Breast epithelium (tissue), 4 donors: ENCODE data around the gene TNS1. TPM values are rescaled to one million over a fixed set of nuclear protein-coding genes. Genes with fewer than 3 reads are reported as not detected.

Source experiments
- DNase-seq, 2 donors: peaks; one replicate each; pipeline ENCODE4 v3.0.0-alpha.2; 2019; ENCODE audit warnings: low spot score in 2 of 2
- H3K27ac ChIP-seq, 2 donors: fragments of 200-600 bp; sonication (generic) in 1 of 2; one replicate each; pipeline ENCODE4 v1.5.1; 2016 to 2019; ENCODE audit warnings: mild to moderate bottlenecking in 1 of 2
- H3K27me3 ChIP-seq, 2 donors: fragments of 200-600 bp; sonication (generic) in 1 of 2; one replicate each; pipeline versions ENCODE4 v1.5.1 to v1.6.0; 2017 to 2019; ENCODE audit warnings: control low read depth in 1 of 2, mild to moderate bottlenecking in 1 of 2
- H3K36me3 ChIP-seq: fragments of 200-600 bp; one replicate; pipeline ENCODE4 v1.5.1; 2019
- H3K4me1 ChIP-seq, 2 donors: fragments of 200-600 bp; sonication (generic); one replicate each; pipeline ENCODE4 v1.5.1; 2016 to 2019; ENCODE audit warnings: control low read depth in 1 of 2
- H3K4me3 ChIP-seq, 3 donors: fragments of 200-600 bp; sonication (generic); 1 replicate in 2 of 3; 2 replicates in 1 of 3; pipeline ENCODE4 v1.5.1; 2016 to 2019; ENCODE audit warnings: mild to moderate bottlenecking in 3 of 3, moderate library complexity in 2 of 3
- H3K9me3 ChIP-seq, 2 donors: fragments of 200-600 bp; sonication (generic) in 1 of 2; one replicate each; pipeline ENCODE4 v1.5.1; 2016 to 2019; ENCODE audit warnings: control low read depth in 1 of 2
- CTCF ChIP-seq, 3 donors: fragments of 450-650 bp; IDR thresholded peaks; one replicate each; pipeline ENCODE4 v1.5.1; 2016 to 2017; ENCODE audit warnings: antibody characterized with exemption in 3 of 3, mild to moderate bottlenecking in 3 of 3, moderate library complexity in 3 of 3
- POLR2A ChIP-seq: fragments of 450-650 bp; IDR thresholded peaks from one replicate; pipeline ENCODE4 v1.6.1; 2016; ENCODE audit warnings: antibody characterized with exemption, mild to moderate bottlenecking, moderate library complexity
- POLR2AphosphoS5 ChIP-seq, 3 donors: sonication (generic); formaldehyde crosslinking; IDR thresholded peaks; one replicate each; pipeline ENCODE4 v1.6.1; 2017; ENCODE audit warnings: antibody characterized with exemption in 3 of 3
- intact Hi-C: fragments of 100-400 bp; cut with DNase I; formaldehyde crosslinking; loops from one replicate; pipeline ENCODE4 v1.15.1; 2023; ENCODE audit warnings: low total_unique reads
- total RNA-seq, 3 donors: library from RNA; depleted of rRNA; stranded (reverse); fragments of >200 nt; gene quantifications; one replicate each; pipeline ENCODE4 v1.1.0, GENCODE V29; 2016

Gene TNS1
- total RNA-seq, 3 donors from 2014 or later = 141 to 577 (median 154) TPM

DNA sequence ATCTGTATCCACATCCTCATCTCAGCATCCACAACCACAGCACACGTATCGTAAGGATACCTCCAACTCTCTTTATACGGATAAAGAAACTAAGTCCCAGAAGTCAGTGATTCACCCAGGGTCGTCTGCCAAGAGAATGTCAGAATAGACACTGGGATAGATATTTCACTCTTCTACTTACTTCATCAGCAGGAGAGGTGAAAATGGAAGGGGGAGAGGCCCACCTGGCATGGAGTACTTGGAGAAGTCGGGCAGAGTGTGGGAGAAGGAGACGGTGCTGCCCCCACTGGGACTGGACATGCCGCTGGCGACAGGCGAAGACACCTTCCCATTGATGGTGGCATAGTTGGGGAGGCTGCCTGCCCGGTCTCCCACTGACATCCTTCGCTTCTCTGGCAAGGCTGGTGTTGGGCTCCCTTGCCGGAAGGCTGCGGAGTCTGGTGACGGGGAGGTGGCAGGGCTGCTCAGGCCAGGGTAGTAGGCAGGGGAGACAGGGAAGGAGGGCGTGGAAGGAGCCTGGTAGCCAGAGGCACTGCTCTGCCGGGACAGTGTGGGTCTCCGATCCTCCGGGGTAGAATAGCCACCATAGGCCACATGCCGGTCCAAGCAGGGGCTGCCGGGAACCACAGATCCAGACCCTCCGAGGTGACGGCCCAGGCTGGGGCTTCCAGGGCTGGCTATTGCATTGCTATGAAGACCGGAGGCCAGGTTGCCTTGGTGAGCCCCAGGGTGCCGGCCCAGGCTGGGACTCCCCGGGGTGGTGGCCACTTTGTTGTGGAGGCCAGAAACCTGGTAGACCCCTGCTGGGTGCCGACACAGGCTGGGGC lies 185.1 kb downstream of the TNS1 start:
- no peak for DNase-seq
- TF ChIP-seq CTCF (IDR thresholded peaks at IDR 0.05) (no peak), POLR2A (no peak), POLR2AphosphoS5 (IDR thresholded peaks at IDR 0.05) (no peak)
- Histone ChIP-seq H3K27ac (peak overlapping the region; percentile 52 to 57), H3K4me3 (no peak overlapping the region), H3K9me3 (no peaks in the 10 kb centered on the region), H3K27me3 (no peaks in the 10 kb centered on the region), H3K4me1 (no peaks in the 10 kb centered on the region), H3K36me3 (peaks cover 16% of the 10 kb centered on the region)
- intact Hi-C loops = no loop called here

DNA sequence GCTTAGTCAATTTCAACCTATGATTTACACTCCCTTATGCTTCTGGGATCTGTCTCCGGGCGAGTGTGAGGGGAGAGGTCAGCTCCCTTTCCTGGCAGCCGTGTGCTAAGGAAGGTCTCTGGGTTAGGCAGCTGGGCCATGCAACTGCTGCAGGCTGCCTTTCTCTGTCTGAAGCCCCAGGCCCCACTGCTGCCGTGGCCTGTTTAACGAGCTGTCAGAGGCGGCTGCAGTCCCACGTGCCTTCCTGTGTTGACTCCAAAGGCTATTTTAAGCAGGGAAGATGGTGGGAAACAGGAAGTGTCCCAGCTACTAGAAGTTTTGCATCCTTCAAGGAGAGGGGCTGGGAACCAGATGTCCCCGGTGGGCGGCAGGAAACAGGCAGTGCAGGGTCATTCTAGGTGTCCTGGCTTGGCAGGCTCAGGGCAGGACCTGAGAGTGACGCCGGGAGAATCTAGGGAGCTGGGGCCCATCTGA lies 186.4 kb downstream of the TNS1 start:
- no peak for DNase-seq
- intact Hi-C loops = no loop called here
- Histone ChIP-seq H3K9me3 (no peaks in the 10 kb centered on the region), H3K27me3 (no peaks in the 10 kb centered on the region), H3K4me1 (no peaks in the 10 kb centered on the region), H3K36me3 (peaks cover 25% of the 10 kb centered on the region), H3K27ac (peak overlapping the region; percentile 52 to 57), H3K4me3 (no peak overlapping the region)
- TF ChIP-seq POLR2AphosphoS5 (IDR thresholded peaks at IDR 0.05) (peak in 1 of 3 donors; percentile 40), POLR2A (no peak)

DNA sequence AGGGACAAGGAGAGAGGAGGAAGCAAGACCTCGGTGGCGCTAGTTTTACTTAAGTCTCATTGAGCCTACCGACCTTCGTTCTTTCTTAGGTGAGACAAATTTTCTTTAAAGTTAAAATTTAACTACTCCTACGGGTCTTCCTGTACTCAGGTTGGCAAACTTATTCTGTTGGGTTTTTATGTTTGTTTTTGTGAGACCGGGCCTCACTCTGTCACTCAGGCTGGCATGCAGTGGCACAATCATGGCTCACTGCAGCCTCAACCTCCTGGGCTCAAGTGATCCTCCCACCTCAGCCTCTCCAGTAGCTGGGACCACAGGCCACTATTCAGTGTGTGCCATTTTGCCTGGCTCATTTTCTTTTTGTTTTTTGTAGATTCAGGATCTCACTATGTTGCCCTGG lies 189.0 kb downstream of the TNS1 start:
- Histone ChIP-seq H3K36me3 (peaks cover 32% of the 10 kb centered on the region), H3K27me3 (no peaks in the 10 kb centered on the region), H3K4me1 (no peaks in the 10 kb centered on the region), H3K27ac (no peak overlapping the region), H3K9me3 (no peaks in the 10 kb centered on the region), H3K4me3 (no peak overlapping the region)
- TF ChIP-seq POLR2A (no peak), CTCF (IDR thresholded peaks at IDR 0.05) (no peak), POLR2AphosphoS5 (IDR thresholded peaks at IDR 0.05) (no peak)
- DNase-seq = no peak
- intact Hi-C loops = no loop called here

DNA sequence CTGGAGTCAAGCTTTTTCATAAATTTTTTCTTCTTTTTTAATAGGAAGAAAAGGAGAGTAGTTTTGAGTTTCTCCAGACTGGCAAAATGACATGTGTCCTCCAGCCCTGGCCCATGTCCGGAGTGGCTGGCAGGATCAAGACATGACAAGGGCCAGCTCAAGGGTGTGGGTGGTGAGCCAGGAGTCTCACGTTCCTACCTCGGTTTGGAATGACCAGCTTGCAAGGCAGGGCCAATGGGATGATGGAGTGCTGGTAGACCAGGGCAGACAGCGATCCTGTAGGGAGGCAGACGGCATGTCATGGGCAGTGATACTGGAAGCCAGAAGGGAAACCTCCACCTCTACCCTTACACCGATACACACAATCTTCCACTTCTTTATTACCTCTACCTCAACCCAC lies 190.6 kb downstream of the TNS1 start:
- Histone ChIP-seq H3K4me3 (no peak overlapping the region), H3K36me3 (peaks cover 24% of the 10 kb centered on the region), H3K27ac (no peak overlapping the region), H3K9me3 (no peaks in the 10 kb centered on the region), H3K4me1 (no peaks in the 10 kb centered on the region), H3K27me3 (no peaks in the 10 kb centered on the region)
- intact Hi-C loops = no loop called here
- TF ChIP-seq POLR2AphosphoS5 (IDR thresholded peaks at IDR 0.05) = no peak
- TF ChIP-seq CTCF (IDR thresholded peaks at IDR 0.05) = no peak
- TF ChIP-seq POLR2A = no peak
- DNase-seq = no peak

DNA sequence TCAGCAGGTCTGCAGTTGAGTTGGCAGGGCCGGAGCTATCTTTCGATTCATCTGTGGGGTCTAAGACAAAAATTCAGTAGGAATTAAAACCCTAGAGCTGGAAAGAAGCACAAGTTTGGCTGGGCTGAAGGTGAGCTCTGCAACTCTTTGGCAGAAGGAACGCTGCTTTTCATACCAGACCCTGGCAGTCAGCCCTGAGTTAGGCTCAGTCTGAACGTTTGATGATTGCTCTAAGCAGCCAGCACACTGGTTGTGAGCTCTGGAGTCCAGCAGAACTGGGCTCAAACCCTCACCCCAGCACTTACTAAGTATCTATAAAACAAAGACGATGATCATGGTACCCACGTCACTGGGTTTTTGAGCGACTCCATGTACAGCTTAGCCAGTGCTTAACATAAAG lies 192.5 kb downstream of the TNS1 start:
- Histone ChIP-seq H3K27me3 (no peaks in the 10 kb centered on the region), H3K36me3 (peaks cover 24% of the 10 kb centered on the region), H3K9me3 (no peaks in the 10 kb centered on the region), H3K4me3 (no peak overlapping the region), H3K27ac (no peak overlapping the region), H3K4me1 (no peaks in the 10 kb centered on the region)
- TF ChIP-seq POLR2A = no peak
- no peak for TF ChIP-seq POLR2AphosphoS5 (IDR thresholded peaks at IDR 0.05)
- TF ChIP-seq CTCF (IDR thresholded peaks at IDR 0.05) = no peak
- intact Hi-C loops = no loop called here
- no peak for DNase-seq
